Neural crest cell (in vitro differentiated cells): ENCODE results near the gene OAS3. TPM values are rescaled to one million over a fixed set of nuclear protein-coding genes. Genes with fewer than 3 reads are reported as not detected.
"Not testable (repeated sequence)": the region's sequence is repeated elsewhere in the genome, so short reads cannot be mapped to it uniquely, and the experiment has no call there.

Experiments used
- DNase-seq: peaks from one replicate; pipeline ENCODE4 v3.0.0; 2021; ENCODE audit warnings: low read depth, mixed read lengths, low spot score
- H3K27ac Mint-ChIP-seq: one replicate; pipeline ENCODE4 v1.8.0; 2021; ENCODE audit warnings: mild to moderate bottlenecking, mixed read lengths; ENCODE audit not compliant: unreplicated experiment
- H3K27me3 Mint-ChIP-seq: 2 replicates; pipeline ENCODE4 v1.8.0; 2021; ENCODE audit warnings: low read depth, mild to moderate bottlenecking, mixed read lengths
- H3K36me3 Mint-ChIP-seq: 2 replicates; pipeline ENCODE4 v1.8.0; 2021; ENCODE audit warnings: low read depth, mild to moderate bottlenecking, mixed read lengths
- H3K4me1 Mint-ChIP-seq: 2 replicates; pipeline ENCODE4 v1.8.0; 2021; ENCODE audit warnings: mixed read lengths
- H3K4me3 Mint-ChIP-seq: one replicate; pipeline ENCODE4 v1.8.0; 2021; ENCODE audit warnings: mild to moderate bottlenecking, mixed read lengths
- H3K9me3 Mint-ChIP-seq: 2 replicates; pipeline ENCODE4 v1.8.0; 2021; ENCODE audit warnings: mixed read lengths
- CTCF ChIP-seq: fragments of 200-600 bp; sonication (generic); conservative IDR thresholded peaks from 2 replicates; pipeline ENCODE4 v1.5.0; 2021; ENCODE audit warnings: antibody characterized with exemption, mild to moderate bottlenecking
- total RNA-seq: library from RNA; stranded (reverse); gene quantifications from 2 replicates; pipeline ENCODE4 v1.2.1, GENCODE V29; 2021

The OAS3 gene
- total RNA-seq, 1 donor from 2014 or later, result 0.54 TPM

GRCh38 chr12:112906712-112907414 lies 31.4 kb upstream of the OAS3 start, which contains the start of gene OAS1:
OAS1 (plus strand) TSS chr12:112906962; CDS start chr12:112907040, 78 bp downstream.
- TF ChIP-seq CTCF, result no peak
- peaks cover 3% of the 10 kb centered on the region for H3K36me3 Mint-ChIP-seq
- H3K27me3 Mint-ChIP-seq, result peaks cover 44% of the 10 kb centered on the region
- peaks cover 8% of the 10 kb centered on the region for H3K4me1 Mint-ChIP-seq
- H3K4me3 Mint-ChIP-seq, result no peak within 1 kb of the TSS
- H3K9me3 Mint-ChIP-seq, result peaks cover 13% of the 10 kb centered on the region
- H3K27ac Mint-ChIP-seq, result peak within 1 kb of the TSS; percentile 2
- no peak for DNase-seq

- no peak for TF ChIP-seq CTCF
- peaks cover 4% of the 10 kb centered on the region for H3K36me3 Mint-ChIP-seq
- no peak overlapping the region for H3K4me3 Mint-ChIP-seq
- H3K27ac Mint-ChIP-seq, result peak overlapping the region; percentile 67
- DNase-seq, result no peak
- H3K27me3 Mint-ChIP-seq, result peaks cover 44% of the 10 kb centered on the region
- H3K9me3 Mint-ChIP-seq, result peaks cover 15% of the 10 kb centered on the region
- H3K4me1 Mint-ChIP-seq, result peaks cover 8% of the 10 kb centered on the region
Measured at GRCh38 chr12:112907415-112908157, 30.7 kb upstream of the OAS3 start.

GRCh38 chr12:112908548-112908947 lies 29.7 kb upstream of the OAS3 start:
- Mint-ChIP-seq H3K27ac (no peak overlapping the region), H3K9me3 (peaks cover 23% of the 10 kb centered on the region), H3K4me1 (peaks cover 8% of the 10 kb centered on the region), H3K36me3 (peaks cover 12% of the 10 kb centered on the region), H3K4me3 (no peak overlapping the region), H3K27me3 (peaks cover 43% of the 10 kb centered on the region)
- DNase-seq, result no peak
- no peak for TF ChIP-seq CTCF

- H3K9me3 Mint-ChIP-seq, result peaks cover 23% of the 10 kb centered on the region
- no peak for DNase-seq
- H3K4me1 Mint-ChIP-seq, result peaks cover 8% of the 10 kb centered on the region
- no peak overlapping the region for H3K4me3 Mint-ChIP-seq
- peaks cover 44% of the 10 kb centered on the region for H3K27me3 Mint-ChIP-seq
- H3K27ac Mint-ChIP-seq, result no peak overlapping the region
- no peak for TF ChIP-seq CTCF
- peaks cover 16% of the 10 kb centered on the region for H3K36me3 Mint-ChIP-seq
Measured at GRCh38 chr12:112909693-112910092, 28.6 kb upstream of the OAS3 start.

GRCh38 chr12:112913038-112913688 lies 25.1 kb upstream of the OAS3 start:
- H3K9me3 Mint-ChIP-seq, result peaks cover 27% of the 10 kb centered on the region
- H3K27ac Mint-ChIP-seq, result no peak overlapping the region
- peaks cover 16% of the 10 kb centered on the region for H3K36me3 Mint-ChIP-seq
- no peak overlapping the region for H3K4me3 Mint-ChIP-seq
- no peaks in the 10 kb centered on the region for H3K4me1 Mint-ChIP-seq
- no peak for TF ChIP-seq CTCF
- DNase-seq, result no peak
- H3K27me3 Mint-ChIP-seq, result peaks cover 34% of the 10 kb centered on the region

- peaks cover 31% of the 10 kb centered on the region for H3K27me3 Mint-ChIP-seq
Measured at GRCh38 chr12:112913888-112914287, 24.4 kb upstream of the OAS3 start.

More at GRCh38 chr12:112913888-112914287, 24.4 kb upstream of the OAS3 start:
- not testable (repeated sequence) for H3K27ac Mint-ChIP-seq, H3K4me1 Mint-ChIP-seq, H3K4me3 Mint-ChIP-seq, DNase-seq
- peaks cover 27% of the 10 kb centered on the region for H3K9me3 Mint-ChIP-seq
- H3K36me3 Mint-ChIP-seq, result peaks cover 16% of the 10 kb centered on the region
